Hepatocyte (in vitro differentiated cells): Measurements from ENCODE around the gene MEIS2. TPM values are rescaled to one million over a fixed set of nuclear protein-coding genes. Genes with fewer than 3 reads are reported as not detected.

Source experiments
- DNase-seq: peaks from one replicate; pipeline ENCODE4 v3.0.0-alpha.2; 2016; ENCODE audit warnings: low spot score
- H2AFZ ChIP-seq: fragments of 200-600 bp; sonication (generic); 2 replicates; pipeline ENCODE4 v1.6.0; 2016; ENCODE audit warnings: antibody characterized with exemption, mild to moderate bottlenecking
- H3K27ac ChIP-seq: fragments of 200-600 bp; sonication (generic); 2 replicates; pipeline ENCODE4 v1.5.1; 2016; ENCODE audit warnings: mild to moderate bottlenecking
- H3K27me3 ChIP-seq: fragments of 200-600 bp; sonication (generic); 2 replicates; pipeline ENCODE4 v1.6.1; 2016
- H3K36me3 ChIP-seq: fragments of 200-600 bp; sonication (generic); replicated peaks from 2 replicates; pipeline ENCODE4 v1.5.1; 2016; ENCODE audit warnings: low read depth; ENCODE audit not compliant: insufficient read depth
- H3K4me1 ChIP-seq: fragments of 200-600 bp; sonication (generic); 2 replicates; pipeline ENCODE4 v1.5.1; 2016; ENCODE audit warnings: mild to moderate bottlenecking, moderate library complexity; ENCODE audit not compliant: insufficient read depth
- H3K4me2 ChIP-seq: fragments of 200-600 bp; sonication (generic); 2 replicates; pipeline ENCODE4 v1.6.0; 2016
- H3K4me3 ChIP-seq: fragments of 200-600 bp; sonication (generic); 2 replicates; pipeline ENCODE4 v1.5.1; 2016; ENCODE audit warnings: mild to moderate bottlenecking
- H3K79me2 ChIP-seq: fragments of 200-600 bp; sonication (generic); 2 replicates; pipeline ENCODE4 v1.6.0; 2017; ENCODE audit warnings: mild to moderate bottlenecking
- H3K9me2 ChIP-seq: fragments of 200-600 bp; sonication (generic); replicated peaks from 2 replicates; pipeline ENCODE4 v1.6.0; 2017; ENCODE audit warnings: mild to moderate bottlenecking; ENCODE audit not compliant: insufficient read depth
- H3K9me3 ChIP-seq: fragments of 200-600 bp; sonication (generic); 2 replicates; pipeline ENCODE4 v1.5.1; 2016; ENCODE audit warnings: low read depth, mild to moderate bottlenecking
- H4K20me1 ChIP-seq: fragments of 200-600 bp; sonication (generic); 2 replicates; pipeline ENCODE4 v1.6.0; 2016; ENCODE audit warnings: mild to moderate bottlenecking; ENCODE audit not compliant: insufficient read depth, poor library complexity, severe bottlenecking
- EZH2 ChIP-seq: fragments of 200-600 bp; sonication (generic); IDR thresholded peaks from 2 replicates; pipeline ENCODE4 v1.6.1; 2016; ENCODE audit warnings: antibody characterized with exemption, mild to moderate bottlenecking, borderline replicate concordance
- EZH2phosphoT487 ChIP-seq: fragments of 200-600 bp; sonication (generic); IDR thresholded peaks from one replicate; pipeline ENCODE4 v1.6.1; 2018; ENCODE audit warnings: antibody characterized with exemption, mild to moderate bottlenecking, low read depth, moderate library complexity; ENCODE audit not compliant: unreplicated experiment, severe bottlenecking
- WGBS: methylation state at CpG from one replicate; pipeline ENCODE4 v1.1.6; 2016; ENCODE audit warnings: low lambda C conversion rate; ENCODE audit errors: missing lambda C conversion rate; 5-methylcytosine and 5-hydroxymethylcytosine counted together
- polyA plus RNA-seq: library from polyadenylated mRNA; unstranded; fragments of >200 nt; fragmentation: Nextera tagmentation; extraction: Ambion mirVana; gene quantifications from 2 replicates; pipeline ENCODE4 v1.2.1, GENCODE V29; 2016
- total RNA-seq: library from RNA; depleted of rRNA; stranded (reverse); fragments of >200 nt; gene quantifications from 2 replicates; pipeline ENCODE4 v1.2.3, GENCODE V29; 2014
- TF ChIP-seq, protein P1 (sequence below): fragments of 200-600 bp; sonication (generic); IDR thresholded peaks from 2 replicates; pipeline ENCODE4 v1.5.1; 2016; ENCODE audit warnings: antibody characterized with exemption, mild to moderate bottlenecking; ENCODE audit not compliant: poor library complexity

The MEIS2 gene
- total and polyA plus RNA-seq, 2 experiments from 2014 or later = 20.6 to 33.5 TPM

DNA sequence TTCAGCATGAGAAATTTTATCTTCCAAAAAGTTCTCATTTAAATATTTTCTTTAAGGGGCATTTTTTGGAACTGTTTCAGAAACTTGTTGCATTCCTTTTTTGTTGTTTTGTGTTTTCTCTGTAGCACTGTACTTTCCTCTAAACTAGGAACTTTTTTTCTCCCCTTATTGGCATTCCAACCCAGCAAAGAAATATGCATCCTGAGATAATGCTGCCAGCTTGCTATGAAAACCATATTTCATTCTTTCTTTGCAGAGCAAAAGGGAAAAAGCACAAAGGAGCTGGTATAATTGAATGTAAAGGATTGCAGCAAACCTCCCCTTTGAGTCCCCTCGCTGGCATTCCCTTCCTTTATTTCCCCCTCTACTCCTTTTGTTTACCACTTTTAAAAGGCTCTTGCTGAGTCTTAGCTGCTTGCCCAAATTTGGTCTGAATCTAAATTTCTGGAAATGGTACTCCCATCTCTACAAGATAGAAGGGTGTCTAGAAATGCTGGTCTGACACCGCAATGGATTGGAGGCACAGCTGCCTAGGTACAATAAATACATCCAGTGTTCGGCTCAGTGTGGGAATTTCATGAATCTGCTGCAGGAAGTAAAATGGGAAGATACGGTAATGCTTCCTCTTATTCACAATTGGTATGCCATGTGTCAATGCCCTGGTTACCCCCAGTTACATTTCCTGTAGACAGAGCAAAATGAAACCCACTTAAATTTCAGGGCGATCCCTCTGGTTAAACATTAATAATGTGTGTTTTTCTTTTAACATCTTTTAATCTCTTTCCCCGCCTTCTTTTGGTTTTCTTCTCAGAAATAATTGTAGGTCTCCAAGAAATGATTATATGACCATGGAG is 156.6 kb downstream of the MEIS2 start:
- Histone ChIP-seq H3K4me2 (no peak overlapping the region), H3K9me3 (no peaks in the 10 kb centered on the region), H3K4me3 (no peak overlapping the region), H3K27ac (no peak overlapping the region), H3K27me3 (peaks cover 5% of the 10 kb centered on the region), H2AFZ (no peak overlapping the region), H3K9me2 (no peaks in the 10 kb centered on the region), H4K20me1 (no peaks in the 10 kb centered on the region), H3K36me3 (no peaks in the 10 kb centered on the region), H3K79me2 (no peaks in the 10 kb centered on the region), H3K4me1 (peaks cover 3% of the 10 kb centered on the region)
- DNase-seq = no peak
- TF ChIP-seq EZH2 = no peak
- no peak for TF ChIP-seq EZH2phosphoT487
- TF ChIP-seq, protein P1, sequence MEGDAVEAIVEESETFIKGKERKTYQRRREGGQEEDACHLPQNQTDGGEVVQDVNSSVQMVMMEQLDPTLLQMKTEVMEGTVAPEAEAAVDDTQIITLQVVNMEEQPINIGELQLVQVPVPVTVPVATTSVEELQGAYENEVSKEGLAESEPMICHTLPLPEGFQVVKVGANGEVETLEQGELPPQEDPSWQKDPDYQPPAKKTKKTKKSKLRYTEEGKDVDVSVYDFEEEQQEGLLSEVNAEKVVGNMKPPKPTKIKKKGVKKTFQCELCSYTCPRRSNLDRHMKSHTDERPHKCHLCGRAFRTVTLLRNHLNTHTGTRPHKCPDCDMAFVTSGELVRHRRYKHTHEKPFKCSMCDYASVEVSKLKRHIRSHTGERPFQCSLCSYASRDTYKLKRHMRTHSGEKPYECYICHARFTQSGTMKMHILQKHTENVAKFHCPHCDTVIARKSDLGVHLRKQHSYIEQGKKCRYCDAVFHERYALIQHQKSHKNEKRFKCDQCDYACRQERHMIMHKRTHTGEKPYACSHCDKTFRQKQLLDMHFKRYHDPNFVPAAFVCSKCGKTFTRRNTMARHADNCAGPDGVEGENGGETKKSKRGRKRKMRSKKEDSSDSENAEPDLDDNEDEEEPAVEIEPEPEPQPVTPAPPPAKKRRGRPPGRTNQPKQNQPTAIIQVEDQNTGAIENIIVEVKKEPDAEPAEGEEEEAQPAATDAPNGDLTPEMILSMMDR = no peak
- 79% methylated on average over 6 of the region's 6 CpGs for WGBS

DNA sequence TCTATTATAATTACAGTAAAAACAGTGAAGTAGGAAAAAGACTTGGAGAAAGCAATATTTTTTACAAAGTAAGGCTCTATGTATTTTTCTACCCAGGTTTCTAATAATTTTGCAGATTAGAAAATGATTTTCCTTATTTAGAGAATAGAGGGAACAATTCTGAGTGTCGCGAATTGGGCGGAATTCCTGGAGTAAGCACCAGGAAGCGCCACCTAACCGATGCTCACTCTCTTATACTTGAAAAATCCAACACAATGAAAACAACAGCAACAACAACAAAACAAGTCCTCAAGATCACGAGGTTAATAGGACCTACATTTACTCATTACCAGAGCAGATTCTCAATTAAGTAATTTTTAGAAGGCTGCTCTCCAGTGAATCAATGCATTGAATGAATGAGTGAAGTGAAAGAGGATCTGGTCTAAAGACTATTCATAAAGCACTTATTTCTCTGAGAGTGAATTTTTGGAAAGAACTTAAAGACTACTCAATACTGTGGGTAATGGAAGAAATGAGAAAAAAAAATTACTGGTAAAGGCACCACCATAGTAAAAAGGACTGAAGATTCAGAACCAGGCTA is 158.0 kb downstream of the MEIS2 start:
- TF ChIP-seq EZH2phosphoT487 (no peak), EZH2 (no peak)
- TF ChIP-seq, protein P1 = no peak

DNA sequence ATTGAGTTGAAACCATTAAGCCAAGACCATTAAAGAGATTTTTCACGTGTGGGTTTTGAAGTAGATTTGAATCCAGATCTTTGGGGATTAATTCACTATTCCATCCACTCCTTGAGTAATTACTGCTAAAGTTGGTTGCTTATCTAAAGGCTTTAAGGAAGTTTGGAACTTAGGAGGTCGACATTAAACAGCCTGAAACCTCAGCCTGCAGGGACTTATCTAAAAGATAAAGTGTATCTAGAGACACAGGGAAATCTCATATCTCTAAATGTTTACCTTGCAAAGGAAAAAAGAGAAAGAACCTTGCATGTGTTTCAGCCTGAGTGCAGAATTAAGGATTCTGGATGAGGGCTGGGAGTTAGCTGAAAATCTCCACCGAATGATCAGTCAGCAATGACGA is 158.6 kb downstream of the MEIS2 start:
- WGBS = 32% methylated on average over 4 of the region's 4 CpGs
- no peaks in the 10 kb centered on the region for H3K36me3 ChIP-seq
- H3K4me3 ChIP-seq = no peak overlapping the region
- no peaks in the 10 kb centered on the region for H3K9me3 ChIP-seq
- no peaks in the 10 kb centered on the region for H3K79me2 ChIP-seq
- no peak for DNase-seq
- H3K4me1 ChIP-seq = peaks cover 3% of the 10 kb centered on the region
- H3K9me2 ChIP-seq = no peaks in the 10 kb centered on the region
- no peak overlapping the region for H3K27ac ChIP-seq
- peaks cover 5% of the 10 kb centered on the region for H3K27me3 ChIP-seq
- no peaks in the 10 kb centered on the region for H4K20me1 ChIP-seq
- no peak overlapping the region for H2AFZ ChIP-seq
- TF ChIP-seq, protein P1 = no peak
- TF ChIP-seq EZH2phosphoT487 (no peak), EZH2 (no peak)
- no peak overlapping the region for H3K4me2 ChIP-seq

More for the DNA sequence above, 158.0 kb downstream of the MEIS2 start:
- no peak for DNase-seq
- no peak overlapping the region for H2AFZ ChIP-seq
- H3K4me2 ChIP-seq = no peak overlapping the region
- peaks cover 3% of the 10 kb centered on the region for H3K4me1 ChIP-seq
- no peaks in the 10 kb centered on the region for H4K20me1 ChIP-seq
- no peaks in the 10 kb centered on the region for H3K36me3 ChIP-seq
- H3K9me2 ChIP-seq = no peaks in the 10 kb centered on the region
- no peak overlapping the region for H3K4me3 ChIP-seq
- H3K79me2 ChIP-seq = no peaks in the 10 kb centered on the region
- peaks cover 5% of the 10 kb centered on the region for H3K27me3 ChIP-seq
- no peaks in the 10 kb centered on the region for H3K9me3 ChIP-seq
- no peak overlapping the region for H3K27ac ChIP-seq
- WGBS = 76% methylated on average over 6 of the region's 6 CpGs
